NB4 (cell line): ENCODE data around the gene NEBL.

Experiments used
- DNase-seq: peaks from one replicate; pipeline ENCODE4 v3.0.0; 2010; ENCODE audit warnings: low read depth
- H3K4me3 ChIP-seq: one replicate; pipeline ENCODE4 v1.5.1; 2011; ENCODE audit warnings: mild to moderate bottlenecking, low read depth, low read length, moderate library complexity
- CTCF ChIP-seq: IDR thresholded peaks from one replicate; pipeline ENCODE4 v1.5.1; 2012; ENCODE audit warnings: low read depth, low read length
- MAX ChIP-seq: IDR thresholded peaks from 2 replicates; pipeline ENCODE4 v1.6.1; 2011; ENCODE audit warnings: low read depth, low read length
- MYC ChIP-seq: IDR thresholded peaks from 2 replicates; pipeline ENCODE4 v1.6.1; 2011; ENCODE audit warnings: low read depth, low read length
- POLR2A ChIP-seq: IDR thresholded peaks from 2 replicates; pipeline ENCODE4 v1.6.1; 2011; ENCODE audit warnings: mild to moderate bottlenecking; ENCODE audit not compliant: insufficient read length; ENCODE audit errors: extremely low read depth

Gene NEBL

GRCh38 chr10:20795391-20795790 is 101.7 kb downstream of the NEBL start:
- H3K4me3 ChIP-seq: no peak overlapping the region
- no peak for TF ChIP-seq POLR2A
- no peak for TF ChIP-seq MAX
- no peak for TF ChIP-seq MYC
- no peak for TF ChIP-seq CTCF
- no peak for DNase-seq

DNA sequence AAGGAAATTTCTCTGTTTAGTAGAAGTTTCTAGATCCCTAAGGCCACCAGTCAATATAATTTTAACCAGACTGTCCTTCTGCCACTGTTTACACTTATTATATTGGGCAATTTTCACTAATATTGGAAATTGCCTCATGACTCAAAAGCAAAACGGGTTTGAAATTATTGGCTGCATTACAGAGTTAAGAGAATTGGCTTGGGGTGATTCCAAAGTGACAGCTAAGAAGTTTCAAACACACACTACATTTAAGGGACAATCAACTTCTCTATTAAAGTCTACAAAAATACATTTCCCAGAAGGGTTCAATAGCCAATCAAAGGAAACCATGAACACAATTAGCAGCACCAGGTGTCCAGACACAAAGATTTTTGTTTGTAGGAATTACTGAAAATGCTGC is 111.9 kb downstream of the NEBL start:
- no peak overlapping the region for H3K4me3 ChIP-seq
- no peak for DNase-seq
- TF ChIP-seq CTCF: no peak
- no peak for TF ChIP-seq POLR2A

DNA sequence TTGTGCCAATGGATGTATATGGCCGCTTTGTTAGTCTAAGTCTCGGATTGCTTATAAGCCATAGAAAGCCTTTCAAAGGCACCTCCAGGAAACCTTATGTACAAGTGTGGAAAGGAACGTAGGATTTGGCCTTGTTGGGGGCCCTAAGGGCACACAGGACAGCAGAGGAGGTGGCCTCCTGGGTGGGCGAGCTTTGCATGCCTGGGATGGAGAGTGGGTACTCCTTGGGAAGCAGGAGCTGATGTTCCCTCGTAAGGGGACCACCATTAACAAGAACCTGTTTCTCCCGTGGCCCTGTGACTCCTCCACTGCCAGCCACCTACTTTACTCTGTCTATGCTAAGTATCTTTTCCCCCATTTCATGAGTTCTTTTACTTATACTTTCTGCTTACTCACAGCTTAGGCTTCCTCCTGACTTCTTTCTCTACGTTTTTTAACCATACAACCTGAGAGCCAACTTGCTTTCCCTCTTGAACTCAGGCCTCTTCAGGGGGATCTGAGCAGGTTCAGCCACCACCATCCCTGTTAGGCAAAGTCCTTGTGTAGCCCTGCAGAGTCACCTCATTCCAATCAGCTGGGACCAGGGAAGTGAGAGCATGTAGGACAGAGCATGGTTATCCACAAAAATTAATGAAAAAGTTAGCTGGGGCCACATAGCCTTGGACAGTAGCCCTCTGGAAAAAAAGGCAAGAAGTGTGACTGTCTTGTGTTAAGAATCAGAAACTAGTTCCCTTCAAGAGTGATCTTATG is 118.9 kb downstream of the NEBL start:
- TF ChIP-seq MYC: no peak
- TF ChIP-seq POLR2A: no peak
- TF ChIP-seq CTCF: no peak
- TF ChIP-seq MAX: no peak
- H3K4me3 ChIP-seq: no peak overlapping the region

DNA sequence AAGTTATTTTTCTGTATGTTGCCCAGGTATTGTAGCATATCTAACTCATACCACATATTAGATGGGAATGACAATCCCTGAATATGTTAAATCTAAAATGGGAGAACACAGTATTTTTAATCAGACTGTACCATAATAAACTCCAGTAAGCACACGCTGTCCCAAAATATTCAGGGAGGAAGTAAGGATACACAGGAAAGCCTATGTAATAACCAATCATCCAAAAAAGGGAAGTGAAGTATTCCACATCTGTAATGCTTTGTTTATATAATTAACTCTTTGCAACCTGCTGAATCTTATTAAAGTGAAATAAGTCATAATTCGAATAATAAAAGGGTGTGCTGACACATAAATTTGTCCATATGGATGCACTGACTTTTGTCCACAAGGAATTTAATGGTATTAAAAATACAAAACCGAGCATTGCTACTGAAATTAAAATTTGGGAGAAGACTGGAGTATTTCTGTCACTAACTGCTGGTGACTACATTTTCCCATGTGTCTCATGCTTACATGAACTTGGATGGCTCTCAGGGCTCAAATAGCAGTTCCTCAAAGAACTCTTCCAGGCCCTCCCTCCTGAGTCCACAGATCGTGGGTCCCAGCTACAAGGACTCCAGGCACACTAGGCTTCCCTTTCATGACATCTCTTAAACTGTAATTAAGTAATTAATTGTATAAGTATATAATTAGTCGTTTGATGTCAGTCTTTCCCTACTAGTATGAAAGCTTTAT is 120.6 kb downstream of the NEBL start:
- TF ChIP-seq POLR2A: no peak
- no peak for TF ChIP-seq MYC
- no peak for TF ChIP-seq MAX
- TF ChIP-seq CTCF: no peak
- H3K4me3 ChIP-seq: no peak overlapping the region
- DNase-seq: no peak

More for the DNA sequence above, 118.9 kb downstream of the NEBL start:
- no peak for DNase-seq

GRCh38 chr10:20771051-20771450 is 126.1 kb downstream of the NEBL start:
- TF ChIP-seq POLR2A (no peak), MYC (no peak), CTCF (no peak), MAX (no peak)
- H3K4me3 ChIP-seq: no peak overlapping the region
- DNase-seq: no peak
